ENCODE data around the gene STOX1.

DNA sequence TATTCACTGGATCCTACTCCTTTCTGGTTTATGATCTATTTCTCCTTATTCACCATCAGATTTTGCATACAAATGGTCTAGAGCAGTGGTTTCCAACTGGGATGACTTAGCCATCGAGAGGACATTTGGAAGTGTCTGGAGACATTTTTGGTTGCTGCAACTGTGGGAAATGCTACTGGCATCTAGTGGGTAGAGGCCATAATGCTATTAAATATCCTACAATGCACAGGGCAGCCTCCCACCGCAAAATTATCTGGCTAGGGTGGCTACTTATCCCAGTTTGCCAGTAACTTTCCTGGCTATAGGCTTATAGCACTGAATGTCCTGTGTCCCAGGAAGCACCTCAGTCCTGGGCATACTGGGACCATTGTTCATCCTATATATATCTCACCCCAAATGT lies 52.3 kb downstream of the STOX1 start:
- TF ChIP-seq, protein P1, sequence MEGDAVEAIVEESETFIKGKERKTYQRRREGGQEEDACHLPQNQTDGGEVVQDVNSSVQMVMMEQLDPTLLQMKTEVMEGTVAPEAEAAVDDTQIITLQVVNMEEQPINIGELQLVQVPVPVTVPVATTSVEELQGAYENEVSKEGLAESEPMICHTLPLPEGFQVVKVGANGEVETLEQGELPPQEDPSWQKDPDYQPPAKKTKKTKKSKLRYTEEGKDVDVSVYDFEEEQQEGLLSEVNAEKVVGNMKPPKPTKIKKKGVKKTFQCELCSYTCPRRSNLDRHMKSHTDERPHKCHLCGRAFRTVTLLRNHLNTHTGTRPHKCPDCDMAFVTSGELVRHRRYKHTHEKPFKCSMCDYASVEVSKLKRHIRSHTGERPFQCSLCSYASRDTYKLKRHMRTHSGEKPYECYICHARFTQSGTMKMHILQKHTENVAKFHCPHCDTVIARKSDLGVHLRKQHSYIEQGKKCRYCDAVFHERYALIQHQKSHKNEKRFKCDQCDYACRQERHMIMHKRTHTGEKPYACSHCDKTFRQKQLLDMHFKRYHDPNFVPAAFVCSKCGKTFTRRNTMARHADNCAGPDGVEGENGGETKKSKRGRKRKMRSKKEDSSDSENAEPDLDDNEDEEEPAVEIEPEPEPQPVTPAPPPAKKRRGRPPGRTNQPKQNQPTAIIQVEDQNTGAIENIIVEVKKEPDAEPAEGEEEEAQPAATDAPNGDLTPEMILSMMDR (IDR thresholded peaks at IDR 0.05; ENCODE audit: low read length): no peak
- no peak for TF ChIP-seq EZH2 (IDR thresholded peaks at IDR 0.05; ENCODE audit: borderline replicate concordance, low read length)
